HS-27A (cell line): ENCODE results near the gene PTCH1.

Experiments used
- DNase-seq: peaks from one replicate; pipeline ENCODE4 v3.0.0-alpha.2; 2012; ENCODE audit warnings: low read depth, missing footprints

The PTCH1 gene

GRCh38 chr9:95497772-95498171 is 19.0 kb downstream of the PTCH1 start:
- no peak for DNase-seq

GRCh38 chr9:95496687-95497086 is 20.1 kb downstream of the PTCH1 start:
- DNase-seq: no peak

- no peak for DNase-seq
Observed at GRCh38 chr9:95495961-95496360, 20.8 kb downstream of the PTCH1 start.

- DNase-seq: no peak
Observed at GRCh38 chr9:95495529-95495928, 21.2 kb downstream of the PTCH1 start.

DNA sequence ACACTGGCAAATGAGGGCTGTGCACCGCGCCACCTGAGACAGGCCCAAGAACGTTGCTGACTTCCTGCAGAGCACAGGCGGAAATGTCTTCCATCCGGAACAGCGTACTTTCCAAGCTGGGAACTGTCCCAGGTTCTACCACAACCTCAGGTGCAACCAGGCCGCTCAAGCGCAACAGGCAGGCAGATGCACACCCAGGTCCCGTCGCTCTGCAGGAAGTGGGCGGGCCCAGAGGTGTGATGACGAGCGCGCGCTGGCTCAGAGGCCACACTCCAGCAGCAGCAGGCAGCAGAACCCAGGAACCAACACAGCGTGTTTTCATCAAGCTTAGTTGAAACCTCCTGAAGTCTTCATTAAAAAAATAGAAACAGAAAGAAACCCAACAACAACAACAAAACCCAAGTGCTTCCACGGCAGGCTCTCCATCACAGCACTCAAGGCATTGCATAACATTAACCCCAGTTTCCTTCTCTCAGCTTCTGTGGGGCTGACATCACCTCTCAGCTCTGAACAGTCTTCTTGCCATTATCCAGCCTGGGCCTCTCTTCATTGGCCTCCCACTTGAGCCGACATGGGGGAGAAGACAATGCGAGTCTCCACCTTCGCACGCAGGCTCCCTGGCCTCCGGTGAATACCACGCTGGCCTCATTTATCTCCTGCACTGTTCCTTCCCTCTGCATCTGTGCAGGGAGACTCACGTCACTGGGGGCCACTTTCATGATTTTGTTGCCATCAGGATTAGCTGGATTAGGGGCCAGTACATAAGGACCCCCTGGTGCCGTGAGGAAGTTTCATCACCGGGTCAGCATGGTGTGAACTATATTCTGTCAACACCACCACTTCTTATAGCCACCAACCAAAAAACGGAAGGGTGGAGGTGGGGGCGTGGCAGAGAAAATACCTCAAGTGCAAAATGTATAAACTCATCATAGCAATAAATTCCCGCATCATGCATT is 22.1 kb downstream of the PTCH1 start:
- no peak for DNase-seq

- no peak for DNase-seq
Observed at GRCh38 chr9:95494022-95494415, 22.8 kb downstream of the PTCH1 start.

DNA sequence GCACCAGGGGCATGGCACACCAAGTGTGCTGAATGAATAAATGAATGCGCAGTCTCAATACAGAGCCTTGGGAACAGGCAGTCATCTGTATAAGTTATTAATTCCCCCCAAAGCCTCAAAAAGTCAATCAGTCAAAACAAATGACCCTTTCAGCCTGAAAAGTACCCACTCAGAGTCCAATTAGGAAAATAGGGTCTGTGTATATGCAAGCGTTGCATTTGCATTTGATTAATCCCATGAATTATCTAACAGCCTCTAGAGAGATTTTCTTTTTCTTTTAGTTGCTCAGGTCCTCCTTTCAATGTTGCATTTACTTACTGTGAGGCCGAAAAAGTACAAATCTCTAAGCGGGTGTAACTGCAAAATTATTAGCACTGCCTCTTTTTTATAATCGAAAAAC is 23.4 kb downstream of the PTCH1 start:
- DNase-seq: no peak

- no peak for DNase-seq
Observed at GRCh38 chr9:95491543-95492320, 25.0 kb downstream of the PTCH1 start.

DNA sequence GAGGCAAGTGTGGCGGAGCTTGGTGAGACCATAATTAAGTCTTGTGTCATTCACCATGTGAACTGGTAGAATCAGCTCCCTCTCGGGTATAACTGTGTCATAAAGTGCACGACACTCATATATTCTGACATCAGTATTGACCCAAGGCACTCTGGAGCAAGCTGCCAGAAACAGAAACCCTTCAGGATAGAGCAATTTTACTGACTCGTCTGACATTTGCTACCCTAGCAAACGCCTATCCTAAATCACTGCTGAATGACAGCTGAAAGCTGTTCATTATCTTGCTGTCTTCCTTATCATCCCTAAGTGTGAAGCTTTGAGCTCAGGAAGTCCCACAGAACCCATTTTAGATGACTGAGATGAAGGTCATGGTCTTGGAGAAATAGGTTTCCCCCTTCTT is 27.8 kb downstream of the PTCH1 start:
- DNase-seq: no peak

- DNase-seq: no peak
Observed at GRCh38 chr9:95486318-95486717, 30.5 kb downstream of the PTCH1 start.

DNA sequence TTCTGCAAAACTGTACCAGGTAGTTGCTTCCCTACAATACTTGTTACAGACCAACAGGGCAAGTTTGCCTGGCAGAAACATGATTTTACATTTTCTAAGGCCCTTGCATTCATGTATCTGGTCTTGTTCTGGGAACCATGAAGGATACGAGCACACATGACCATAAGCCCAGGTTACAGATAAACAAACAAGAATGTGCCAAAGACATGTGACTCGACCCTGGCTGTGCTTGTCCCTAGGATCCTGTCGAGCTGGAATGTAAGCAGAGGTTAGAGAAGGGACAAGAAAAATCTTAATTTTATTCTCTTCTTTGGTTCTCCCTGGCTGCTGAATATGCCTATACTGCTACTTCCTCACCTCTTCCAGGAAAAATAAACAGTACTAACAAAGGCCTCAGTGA is 32.5 kb downstream of the PTCH1 start:
- DNase-seq: no peak

DNA sequence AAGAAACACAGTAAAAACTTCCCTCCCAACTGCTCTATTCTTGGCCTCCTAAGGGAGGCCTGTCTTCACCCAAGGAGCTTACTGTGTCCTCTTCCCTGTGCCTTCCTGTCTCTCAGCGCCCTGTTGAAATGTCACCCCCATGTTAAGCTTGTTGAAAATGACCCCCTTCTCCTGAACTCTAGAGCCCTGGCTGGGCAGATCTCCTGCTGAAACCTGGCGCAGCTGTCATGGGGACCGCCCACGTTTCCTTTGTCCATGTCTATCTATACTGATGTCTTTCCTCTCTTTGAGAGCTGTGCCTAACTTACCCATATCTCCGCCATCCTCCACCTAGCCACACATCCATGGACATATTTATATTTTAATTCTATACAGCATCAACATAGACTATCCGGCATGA is 33.3 kb downstream of the PTCH1 start:
- no peak for DNase-seq

GRCh38 chr9:95482621-95483020 is 34.1 kb downstream of the PTCH1 start:
- DNase-seq: no peak

- no peak for DNase-seq
Observed at GRCh38 chr9:95481000-95481399, 35.8 kb downstream of the PTCH1 start.

DNA sequence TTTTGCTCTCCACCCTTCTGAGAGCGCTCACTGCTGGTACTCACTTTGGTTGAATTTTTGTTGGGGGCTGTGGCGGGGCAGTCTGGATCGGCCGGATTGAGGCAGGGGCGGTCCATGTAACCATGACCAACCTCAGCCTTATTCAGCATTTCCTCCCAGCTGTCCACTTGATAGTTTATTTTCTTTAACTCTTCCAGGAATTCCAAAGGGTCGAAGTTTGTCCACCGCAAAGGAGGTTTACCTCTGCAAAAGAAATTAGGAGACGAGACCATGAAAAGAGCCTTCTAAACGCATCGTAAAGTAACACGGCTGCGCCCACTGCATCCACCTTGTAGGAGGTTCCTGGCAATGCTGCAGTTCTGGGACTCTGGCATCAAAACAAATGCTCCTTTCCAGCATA is 36.4 kb downstream of the PTCH1 start:
- DNase-seq: no peak

- no peak for DNase-seq
Observed at GRCh38 chr9:95479330-95479729, 37.4 kb downstream of the PTCH1 start.

DNA sequence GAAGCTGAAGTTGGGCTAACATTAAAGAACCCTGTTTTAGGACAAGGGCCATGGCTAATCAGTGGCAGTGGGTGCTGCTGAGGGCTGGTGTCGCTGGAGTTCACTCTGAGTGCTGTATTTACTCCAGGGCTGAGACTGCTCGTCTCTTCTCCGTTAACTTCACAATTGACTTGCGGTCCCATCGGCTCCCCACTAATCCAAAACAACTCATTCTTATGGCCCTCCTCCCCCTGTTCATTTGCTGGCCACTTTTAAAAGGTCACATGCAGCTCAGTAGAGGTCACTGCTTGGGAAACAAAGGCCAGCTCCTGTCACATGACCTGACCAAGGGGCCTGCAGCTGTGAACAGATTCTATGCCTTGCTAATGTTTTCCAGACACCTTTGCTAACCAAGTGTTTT is 38.4 kb downstream of the PTCH1 start:
- no peak for DNase-seq

- DNase-seq: no peak
Observed at GRCh38 chr9:95477885-95478284, 38.9 kb downstream of the PTCH1 start.

DNA sequence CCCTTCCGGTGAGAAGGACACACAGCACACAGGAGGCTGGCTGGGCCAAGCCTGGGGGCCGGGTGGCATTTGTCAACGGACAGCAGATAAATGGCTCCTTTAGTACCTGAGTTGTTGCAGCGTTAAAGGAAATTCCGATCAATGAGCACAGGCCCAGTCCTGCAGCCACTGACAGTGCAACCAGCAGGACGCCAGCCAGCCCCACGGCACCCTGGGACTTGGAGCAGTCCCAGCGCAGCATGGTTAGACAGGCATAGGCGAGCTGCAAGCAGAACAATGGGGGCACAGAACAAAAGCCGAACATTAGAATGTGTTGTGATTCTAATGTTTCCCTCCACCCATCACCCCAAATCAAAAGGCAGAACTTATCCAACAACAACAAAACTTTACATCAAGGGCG is 39.3 kb downstream of the PTCH1 start:
- no peak for DNase-seq

DNA sequence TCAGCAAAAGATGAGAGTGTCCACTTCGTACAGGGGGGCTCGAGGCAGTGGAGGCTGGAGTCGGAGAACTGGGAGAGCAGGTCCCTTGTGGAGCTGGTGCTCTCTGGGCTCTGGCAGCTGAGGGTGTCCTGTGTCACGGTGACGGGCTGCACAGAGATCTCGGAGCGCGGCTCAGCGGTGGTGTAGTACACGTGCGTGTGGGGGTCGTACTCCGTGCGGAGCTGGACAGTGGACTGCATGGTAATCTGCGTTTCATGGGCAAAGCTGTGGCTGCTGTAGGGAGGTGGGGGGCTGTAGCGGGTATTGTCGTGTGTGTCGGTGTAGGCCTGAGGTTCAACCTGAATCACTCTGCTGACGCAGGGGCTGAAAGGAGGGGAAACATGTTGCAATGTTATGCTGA is 48.0 kb downstream of the PTCH1 start:
- no peak for DNase-seq

- no peak for DNase-seq
Observed at GRCh38 chr9:95465115-95465514, 51.7 kb downstream of the PTCH1 start.

DNA sequence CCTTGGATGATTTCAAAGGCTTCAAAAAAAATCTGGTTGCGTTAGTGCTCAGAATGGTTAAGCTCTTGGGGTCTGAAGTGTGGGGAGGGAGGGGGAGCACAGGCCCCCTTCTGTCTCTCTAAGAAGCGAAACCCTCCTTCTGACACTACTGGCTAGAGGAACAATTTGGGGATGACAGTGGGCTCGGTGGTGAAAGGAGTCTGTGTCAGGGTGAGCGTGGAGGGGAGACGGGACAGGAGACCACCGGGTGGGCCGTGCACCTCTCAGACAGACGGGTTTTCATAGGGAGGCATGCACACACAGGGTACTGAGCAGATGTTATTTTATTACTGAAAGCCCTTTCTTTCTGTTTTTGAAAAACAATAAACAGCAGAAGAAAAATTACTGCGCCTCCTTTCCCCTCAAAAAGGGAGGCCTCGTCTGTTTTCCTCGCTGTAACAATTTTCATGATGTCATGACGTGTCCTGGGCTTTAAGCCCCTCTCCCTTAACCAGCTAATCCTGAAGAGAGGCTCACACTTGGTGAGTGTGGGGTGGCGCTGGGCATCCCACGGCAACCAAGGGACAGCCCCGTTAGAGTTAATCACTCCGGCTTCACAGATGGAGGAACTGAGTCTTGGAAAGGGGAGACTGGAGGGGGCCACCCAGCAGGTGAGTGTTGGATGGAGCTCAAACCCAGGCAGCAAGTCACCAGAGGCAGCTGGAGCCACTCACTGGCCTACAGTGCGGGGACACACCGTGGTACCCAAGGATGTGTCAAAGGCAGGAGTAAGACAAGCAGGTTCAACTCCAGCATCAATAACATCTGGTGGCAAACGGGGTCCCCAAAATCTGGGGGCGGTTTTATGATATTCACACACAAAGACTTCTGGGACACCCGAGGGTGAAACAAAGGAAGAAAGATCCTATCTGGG is 53.4 kb downstream of the PTCH1 start:
- DNase-seq: no peak
